OCI-LY1 (cell line): Measurements from ENCODE around the gene ATP5F1B.

Source experiments
- EZH2 ChIP-seq: fragments of 200-600 bp; sonication (generic), shearing (Covaris generic); IDR thresholded peaks from 2 replicates; pipeline ENCODE4 v1.8.0; 2017; ENCODE audit warnings: borderline replicate concordance, mixed run types, mild to moderate bottlenecking, antibody characterized with exemption, low read length, moderate library complexity, mixed read lengths
- TF ChIP-seq, protein P1 (sequence below): fragments of 200-600 bp; sonication (generic), shearing (Covaris generic); IDR thresholded peaks from 2 replicates; pipeline ENCODE4 v1.5.1; 2017; ENCODE audit warnings: mild to moderate bottlenecking, antibody characterized with exemption, low read length, moderate library complexity, mixed read lengths

DNA sequence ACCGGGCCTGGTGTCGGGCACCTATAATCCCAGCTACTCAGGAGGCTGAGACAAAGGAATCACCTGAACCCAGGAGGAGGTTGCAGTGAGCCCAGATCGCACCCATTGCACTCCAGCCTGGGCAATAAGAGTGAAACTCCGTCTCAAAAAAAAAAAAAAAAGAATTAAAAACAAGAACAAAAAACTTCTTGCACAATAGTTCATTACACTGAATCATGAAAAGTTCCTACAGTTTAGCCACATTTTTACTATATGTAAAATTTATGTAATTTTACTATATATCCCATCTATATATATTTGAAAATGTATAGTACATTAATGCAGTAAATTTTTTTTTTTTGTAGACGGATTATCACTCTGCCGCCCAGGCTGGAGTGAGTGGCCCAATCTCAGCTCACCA, 4.6 kb downstream of the ATP5F1B start:
- TF ChIP-seq, protein P1, sequence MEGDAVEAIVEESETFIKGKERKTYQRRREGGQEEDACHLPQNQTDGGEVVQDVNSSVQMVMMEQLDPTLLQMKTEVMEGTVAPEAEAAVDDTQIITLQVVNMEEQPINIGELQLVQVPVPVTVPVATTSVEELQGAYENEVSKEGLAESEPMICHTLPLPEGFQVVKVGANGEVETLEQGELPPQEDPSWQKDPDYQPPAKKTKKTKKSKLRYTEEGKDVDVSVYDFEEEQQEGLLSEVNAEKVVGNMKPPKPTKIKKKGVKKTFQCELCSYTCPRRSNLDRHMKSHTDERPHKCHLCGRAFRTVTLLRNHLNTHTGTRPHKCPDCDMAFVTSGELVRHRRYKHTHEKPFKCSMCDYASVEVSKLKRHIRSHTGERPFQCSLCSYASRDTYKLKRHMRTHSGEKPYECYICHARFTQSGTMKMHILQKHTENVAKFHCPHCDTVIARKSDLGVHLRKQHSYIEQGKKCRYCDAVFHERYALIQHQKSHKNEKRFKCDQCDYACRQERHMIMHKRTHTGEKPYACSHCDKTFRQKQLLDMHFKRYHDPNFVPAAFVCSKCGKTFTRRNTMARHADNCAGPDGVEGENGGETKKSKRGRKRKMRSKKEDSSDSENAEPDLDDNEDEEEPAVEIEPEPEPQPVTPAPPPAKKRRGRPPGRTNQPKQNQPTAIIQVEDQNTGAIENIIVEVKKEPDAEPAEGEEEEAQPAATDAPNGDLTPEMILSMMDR, result no peak
- TF ChIP-seq EZH2, result no peak
